ENCODE measurements around the gene FAM9C. TPM values are rescaled to one million over a fixed set of nuclear protein-coding genes. Genes with fewer than 3 reads are reported as not detected.

Gene FAM9C
- total RNA-seq, 6 donors from 2014 or later, result 0.20 TPM; not detected in 5

DNA sequence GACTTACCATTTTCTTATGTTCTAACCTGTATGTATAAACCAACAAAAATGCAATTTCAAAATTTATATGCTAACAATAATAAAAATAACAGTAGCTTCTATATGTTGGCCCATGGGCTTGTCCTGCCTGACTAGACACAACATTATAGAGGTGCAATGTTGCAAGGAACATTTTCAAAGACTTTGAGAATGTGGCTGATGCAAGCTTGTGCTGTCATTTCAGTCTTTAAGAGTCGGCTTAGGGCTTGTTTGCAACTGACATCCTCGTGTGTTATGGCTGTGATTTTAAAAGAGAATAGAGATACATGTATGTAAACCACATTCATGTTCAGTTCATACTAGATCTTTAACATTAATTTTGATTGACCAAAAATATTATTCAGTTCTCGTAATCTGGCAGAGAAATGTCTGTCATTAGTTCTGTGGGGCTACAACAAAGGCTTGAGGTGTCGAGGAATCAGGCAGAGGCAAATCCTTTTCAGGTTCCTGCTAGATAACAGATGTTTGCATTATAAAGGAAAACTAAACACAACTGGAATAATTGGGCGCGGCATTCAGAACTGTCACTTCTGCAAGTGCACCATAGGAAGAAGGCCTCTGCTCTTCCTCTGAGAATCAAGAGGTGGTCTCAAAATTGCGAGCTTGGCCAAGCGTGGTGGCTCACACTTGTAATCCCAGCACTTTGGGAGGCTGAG is 56.4 kb downstream of the FAM9C start:
- no peak for DNase-seq
- TF ChIP-seq, protein P1, sequence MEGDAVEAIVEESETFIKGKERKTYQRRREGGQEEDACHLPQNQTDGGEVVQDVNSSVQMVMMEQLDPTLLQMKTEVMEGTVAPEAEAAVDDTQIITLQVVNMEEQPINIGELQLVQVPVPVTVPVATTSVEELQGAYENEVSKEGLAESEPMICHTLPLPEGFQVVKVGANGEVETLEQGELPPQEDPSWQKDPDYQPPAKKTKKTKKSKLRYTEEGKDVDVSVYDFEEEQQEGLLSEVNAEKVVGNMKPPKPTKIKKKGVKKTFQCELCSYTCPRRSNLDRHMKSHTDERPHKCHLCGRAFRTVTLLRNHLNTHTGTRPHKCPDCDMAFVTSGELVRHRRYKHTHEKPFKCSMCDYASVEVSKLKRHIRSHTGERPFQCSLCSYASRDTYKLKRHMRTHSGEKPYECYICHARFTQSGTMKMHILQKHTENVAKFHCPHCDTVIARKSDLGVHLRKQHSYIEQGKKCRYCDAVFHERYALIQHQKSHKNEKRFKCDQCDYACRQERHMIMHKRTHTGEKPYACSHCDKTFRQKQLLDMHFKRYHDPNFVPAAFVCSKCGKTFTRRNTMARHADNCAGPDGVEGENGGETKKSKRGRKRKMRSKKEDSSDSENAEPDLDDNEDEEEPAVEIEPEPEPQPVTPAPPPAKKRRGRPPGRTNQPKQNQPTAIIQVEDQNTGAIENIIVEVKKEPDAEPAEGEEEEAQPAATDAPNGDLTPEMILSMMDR (IDR thresholded peaks at IDR 0.05), result no peak
- no peak for TF ChIP-seq POLR2A (IDR thresholded peaks at IDR 0.05)
- TF ChIP-seq POLR2AphosphoS5 (IDR thresholded peaks at IDR 0.05), result no peak
- TF ChIP-seq EP300 (IDR thresholded peaks at IDR 0.05), result no peak
- Histone ChIP-seq H3K9me3 (no peaks in the 10 kb centered on the region), H3K4me1 (peaks cover 0 to 18% (median 9%) of the 10 kb centered on the region in 4 donors), H3K27ac (peak overlapping the region in 1 of 4 donors; percentile 35), H3K36me3 (no peaks in the 10 kb centered on the region), H3K4me3 (no peak overlapping the region), H3K27me3 (no peaks in the 10 kb centered on the region)
- no peak for ATAC-seq (ENCODE audit: low FRiP score in 2 of 2)
- WGBS, 2 donors, result 54 to 79% methylated on average over 7 to 8 of the region's 8 CpGs

DNA sequence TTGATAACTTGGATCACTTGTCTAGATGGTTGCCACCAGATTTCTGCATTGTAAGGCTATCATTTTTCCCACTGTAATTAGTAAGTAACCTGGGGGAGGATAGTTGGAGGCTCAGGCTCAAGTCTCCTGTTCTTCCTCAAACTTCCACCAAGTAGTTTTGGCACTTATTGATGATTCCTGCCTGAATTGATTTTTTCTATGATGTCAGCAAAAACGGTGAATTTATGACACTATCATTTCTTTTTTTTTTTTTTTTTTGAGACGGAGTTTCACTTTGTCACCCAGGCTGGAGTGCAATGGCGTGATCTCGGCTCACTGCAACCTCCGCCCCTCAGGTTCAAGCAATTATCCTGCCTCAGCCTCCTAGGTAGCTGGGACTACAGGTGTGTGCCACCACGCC is 57.1 kb downstream of the FAM9C start:
- 91 to 94% methylated on average over 6 of the region's 6 CpGs for WGBS, 2 donors
- TF ChIP-seq, protein P1 (IDR thresholded peaks at IDR 0.05), result no peak
- TF ChIP-seq EP300 (IDR thresholded peaks at IDR 0.05) (no peak), POLR2AphosphoS5 (IDR thresholded peaks at IDR 0.05) (no peak), POLR2A (IDR thresholded peaks at IDR 0.05) (no peak)
- H3K27ac ChIP-seq, result no peak overlapping the region

DNA sequence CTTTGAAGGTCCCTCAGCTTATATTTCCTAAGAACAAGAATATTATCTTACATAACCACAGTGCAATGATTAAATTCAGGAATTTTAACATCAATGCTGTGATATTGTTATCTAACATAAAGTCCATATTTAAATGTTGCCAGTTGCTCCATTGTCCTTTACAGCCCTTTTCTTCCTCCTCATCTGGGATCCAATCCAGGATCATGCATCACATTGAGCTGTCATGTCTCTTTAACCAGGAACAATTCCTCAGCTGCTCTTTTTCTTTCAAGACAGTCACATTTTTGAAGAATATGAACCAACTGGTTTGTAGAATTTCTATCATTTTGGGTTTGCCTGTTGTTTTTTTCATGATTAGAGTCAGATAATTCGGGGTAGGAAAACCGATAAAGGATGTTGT is 57.5 kb downstream of the FAM9C start:
- Histone ChIP-seq H3K36me3 (no peaks in the 10 kb centered on the region), H3K4me1 (peaks cover 0 to 18% (median 9%) of the 10 kb centered on the region in 4 donors), H3K4me3 (no peak overlapping the region), H3K9me3 (no peaks in the 10 kb centered on the region), H3K27me3 (no peaks in the 10 kb centered on the region), H3K27ac (no peak overlapping the region)
- WGBS, 2 donors, result 57 to 61% methylated on average over 2 of the region's 2 CpGs
- ATAC-seq (ENCODE audit: low FRiP score in 2 of 2), result no peak
- no peak for TF ChIP-seq POLR2AphosphoS5 (IDR thresholded peaks at IDR 0.05)
- TF ChIP-seq, protein P1 (IDR thresholded peaks at IDR 0.05), result no peak
- TF ChIP-seq POLR2A (IDR thresholded peaks at IDR 0.05), result no peak
- TF ChIP-seq EP300 (IDR thresholded peaks at IDR 0.05), result no peak
- no peak for DNase-seq

More for the DNA sequence above, 57.1 kb downstream of the FAM9C start:
- Histone ChIP-seq H3K9me3 (no peaks in the 10 kb centered on the region), H3K36me3 (no peaks in the 10 kb centered on the region), H3K27me3 (no peaks in the 10 kb centered on the region), H3K4me3 (no peak overlapping the region), H3K4me1 (peaks cover 0 to 18% (median 9%) of the 10 kb centered on the region in 4 donors)
- no peak for ATAC-seq (ENCODE audit: low FRiP score in 2 of 2)
- no peak for DNase-seq

DNA sequence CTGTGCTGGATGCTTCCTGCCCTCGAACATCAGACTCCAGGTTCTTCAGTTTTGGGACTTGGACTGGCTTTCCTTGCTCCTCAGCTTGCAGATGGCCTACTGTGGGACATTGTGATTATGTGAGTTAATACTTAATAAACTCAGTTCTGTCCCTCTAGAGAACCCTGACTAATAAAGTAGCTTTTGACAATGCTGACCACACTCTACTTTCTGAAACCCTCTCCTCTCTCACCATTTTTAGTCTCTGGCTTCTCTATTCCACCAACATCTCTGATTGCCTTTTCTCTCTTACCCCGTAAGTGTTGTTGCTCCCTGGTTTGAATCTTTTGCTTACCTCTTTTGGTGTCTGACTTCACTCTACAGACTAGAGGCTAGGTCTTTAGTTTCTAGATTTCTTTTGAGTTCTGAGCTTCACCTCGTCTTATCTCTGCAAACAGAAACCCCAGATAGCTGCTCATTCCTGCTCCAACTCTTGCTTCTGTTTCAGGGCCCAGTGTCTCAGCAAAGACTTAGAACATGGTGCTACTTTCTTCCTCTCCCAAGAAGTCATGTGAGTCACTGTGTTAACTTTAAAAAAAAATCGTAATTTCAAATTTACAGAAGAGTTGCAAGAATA is 58.1 kb downstream of the FAM9C start:
- TF ChIP-seq, protein P1 (IDR thresholded peaks at IDR 0.05), result no peak
- no peak for TF ChIP-seq POLR2AphosphoS5 (IDR thresholded peaks at IDR 0.05)
- Histone ChIP-seq H3K36me3 (no peaks in the 10 kb centered on the region), H3K27me3 (no peaks in the 10 kb centered on the region), H3K4me3 (no peak overlapping the region), H3K27ac (no peak overlapping the region), H3K9me3 (no peaks in the 10 kb centered on the region), H3K4me1 (peaks cover 0 to 23% (median 9%) of the 10 kb centered on the region in 4 donors)
- DNase-seq (no peak), ATAC-seq (ENCODE audit: low FRiP score in 2 of 2) (no peak)
- 70 to 78% methylated on average over 4 of the region's 4 CpGs for WGBS, 2 donors

Other genes with a start within 250 kb of the FAM9C start
- gene TLR7, start 177.5 kb downstream of the FAM9C start, total RNA-seq, result 1 to 10 TPM in 5 of 6 donors, under 1 TPM in 1; 0.67 to 5.5 (median 1.6) TPM
- gene TLR8, start 138.0 kb downstream of the FAM9C start, total RNA-seq, result 10 to 100 TPM in 3 of 6 donors, 1 to 10 TPM in 3; 2.3 to 24.5 (median 9.3) TPM
- gene TMSB4X, start 69.5 kb downstream of the FAM9C start, total RNA-seq, result 1,000 to 10,000 TPM; 2,646 to 6,090 (median 4,792) TPM